NOMO-1 (cell line): Measurements from ENCODE around the gene CAMTA1.
"Not testable (repeated sequence)": the region's sequence is repeated elsewhere in the genome, so short reads cannot be mapped to it uniquely, and the experiment has no call there.

Source experiments
- DNase-seq, 2 experiments: peaks; one replicate each; lab custom pipeline; 2025; ENCODE audit not compliant: unreplicated experiment in 2 of 2; lab: John Stamatoyannopoulos, UW

Gene CAMTA1

GRCh38 chr1:6904476-6905170 is 119.4 kb downstream of the CAMTA1 start:
- no peak for DNase-seq

GRCh38 chr1:6905331-6905730 is 120.1 kb downstream of the CAMTA1 start:
- no peak for DNase-seq

GRCh38 chr1:6905790-6906189 is 120.5 kb downstream of the CAMTA1 start:
- DNase-seq: no peak

- DNase-seq: no peak
Measured at GRCh38 chr1:6906783-6907182, 121.5 kb downstream of the CAMTA1 start.

- no peak for DNase-seq
Measured at GRCh38 chr1:6907201-6907600, 121.9 kb downstream of the CAMTA1 start.

- DNase-seq: no peak
Measured at GRCh38 chr1:6907676-6908434, 122.6 kb downstream of the CAMTA1 start.

- DNase-seq: no peak
Measured at GRCh38 chr1:6909401-6909800, 124.1 kb downstream of the CAMTA1 start.

- no peak for DNase-seq
Measured at GRCh38 chr1:6909857-6910256, 124.6 kb downstream of the CAMTA1 start.

- DNase-seq: no peak
Measured at GRCh38 chr1:6911021-6911941, 126.0 kb downstream of the CAMTA1 start.

- no peak for DNase-seq
Measured at GRCh38 chr1:6911974-6912373, 126.7 kb downstream of the CAMTA1 start.

- DNase-seq: no peak
Measured at GRCh38 chr1:6912518-6912917, 127.3 kb downstream of the CAMTA1 start.

- DNase-seq: no peak
Measured at GRCh38 chr1:6913086-6913485, 127.8 kb downstream of the CAMTA1 start.

- DNase-seq: no peak
Measured at GRCh38 chr1:6914706-6915105, 129.5 kb downstream of the CAMTA1 start.

GRCh38 chr1:6915999-6916565 is 130.8 kb downstream of the CAMTA1 start:
- DNase-seq: no peak

GRCh38 chr1:6917067-6917466 is 131.8 kb downstream of the CAMTA1 start:
- no peak for DNase-seq

- no peak for DNase-seq
Measured at GRCh38 chr1:6918186-6918924, 133.1 kb downstream of the CAMTA1 start.

- no peak for DNase-seq
Measured at GRCh38 chr1:6918925-6919511, 133.8 kb downstream of the CAMTA1 start.

GRCh38 chr1:6921506-6921905 is 136.3 kb downstream of the CAMTA1 start:
- DNase-seq: not testable (repeated sequence)

- no peak for DNase-seq
Measured at GRCh38 chr1:6922096-6922931, 137.1 kb downstream of the CAMTA1 start.
